Breast epithelium (tissue), 4 donors: Measurements from ENCODE around the gene SFRP4. TPM values are rescaled to one million over a fixed set of nuclear protein-coding genes. Genes with fewer than 3 reads are reported as not detected.
"Not testable (repeated sequence)": the region's sequence is repeated elsewhere in the genome, so short reads cannot be mapped to it uniquely, and the experiment has no call there.

Experiments used
- DNase-seq, 2 donors: peaks; one replicate each; pipeline ENCODE4 v3.0.0-alpha.2; 2019; ENCODE audit warnings: low spot score in 2 of 2
- H3K27ac ChIP-seq, 2 donors: fragments of 200-600 bp; sonication (generic) in 1 of 2; one replicate each; pipeline ENCODE4 v1.5.1; 2016 to 2019; ENCODE audit warnings: mild to moderate bottlenecking in 1 of 2
- H3K27me3 ChIP-seq, 2 donors: fragments of 200-600 bp; sonication (generic) in 1 of 2; one replicate each; pipeline versions ENCODE4 v1.5.1 to v1.6.0; 2017 to 2019; ENCODE audit warnings: control low read depth in 1 of 2, mild to moderate bottlenecking in 1 of 2
- H3K36me3 ChIP-seq: fragments of 200-600 bp; one replicate; pipeline ENCODE4 v1.5.1; 2019
- H3K4me1 ChIP-seq, 2 donors: fragments of 200-600 bp; sonication (generic); one replicate each; pipeline ENCODE4 v1.5.1; 2016 to 2019; ENCODE audit warnings: control low read depth in 1 of 2
- H3K4me3 ChIP-seq, 3 donors: fragments of 200-600 bp; sonication (generic); 1 replicate in 2 of 3; 2 replicates in 1 of 3; pipeline ENCODE4 v1.5.1; 2016 to 2019; ENCODE audit warnings: mild to moderate bottlenecking in 3 of 3, moderate library complexity in 2 of 3
- H3K9me3 ChIP-seq, 2 donors: fragments of 200-600 bp; sonication (generic) in 1 of 2; one replicate each; pipeline ENCODE4 v1.5.1; 2016 to 2019; ENCODE audit warnings: control low read depth in 1 of 2
- CTCF ChIP-seq, 3 donors: fragments of 450-650 bp; IDR thresholded peaks; one replicate each; pipeline ENCODE4 v1.5.1; 2016 to 2017; ENCODE audit warnings: antibody characterized with exemption in 3 of 3, mild to moderate bottlenecking in 3 of 3, moderate library complexity in 3 of 3
- POLR2A ChIP-seq: fragments of 450-650 bp; IDR thresholded peaks from one replicate; pipeline ENCODE4 v1.6.1; 2016; ENCODE audit warnings: antibody characterized with exemption, mild to moderate bottlenecking, moderate library complexity
- POLR2AphosphoS5 ChIP-seq, 3 donors: sonication (generic); formaldehyde crosslinking; IDR thresholded peaks; one replicate each; pipeline ENCODE4 v1.6.1; 2017; ENCODE audit warnings: antibody characterized with exemption in 3 of 3
- intact Hi-C: fragments of 100-400 bp; cut with DNase I; formaldehyde crosslinking; loops from one replicate; pipeline ENCODE4 v1.15.1; 2023; ENCODE audit warnings: low total_unique reads
- total RNA-seq, 3 donors: library from RNA; depleted of rRNA; stranded (reverse); fragments of >200 nt; gene quantifications; one replicate each; pipeline ENCODE4 v1.1.0, GENCODE V29; 2016

Gene SFRP4
- total RNA-seq, 3 donors from 2014 or later: 13.3 to 27.2 (median 23.7) TPM

GRCh38 chr7:37956791-37957190 is 40.2 kb upstream of the SFRP4 start:
- intact Hi-C loops: no loop called here
- TF ChIP-seq POLR2A: no peak
- TF ChIP-seq CTCF (IDR thresholded peaks at IDR 0.05): no peak
- TF ChIP-seq POLR2AphosphoS5 (IDR thresholded peaks at IDR 0.05): no peak
- no peaks in the 10 kb centered on the region for H3K27me3 ChIP-seq
- no peak overlapping the region for H3K4me3 ChIP-seq
- no peaks in the 10 kb centered on the region for H3K36me3 ChIP-seq
- DNase-seq: no peak
- no peak overlapping the region for H3K27ac ChIP-seq
- H3K9me3 ChIP-seq: no peaks in the 10 kb centered on the region
- H3K4me1 ChIP-seq: no peaks in the 10 kb centered on the region

- H3K36me3 ChIP-seq, H3K4me3 ChIP-seq, DNase-seq, intact Hi-C loops, H3K4me1 ChIP-seq, H3K9me3 ChIP-seq, H3K27ac ChIP-seq, H3K27me3 ChIP-seq: not testable (repeated sequence)
Measured at GRCh38 chr7:37954217-37954616, 37.6 kb upstream of the SFRP4 start.

GRCh38 chr7:37952240-37952639 is 35.6 kb upstream of the SFRP4 start:
- Histone ChIP-seq H3K4me3 (no peak overlapping the region), H3K9me3 (no peaks in the 10 kb centered on the region), H3K27ac (no peak overlapping the region), H3K36me3 (no peaks in the 10 kb centered on the region), H3K27me3 (no peaks in the 10 kb centered on the region), H3K4me1 (no peaks in the 10 kb centered on the region)
- no peak for DNase-seq
- TF ChIP-seq POLR2A (no peak), CTCF (IDR thresholded peaks at IDR 0.05) (no peak), POLR2AphosphoS5 (IDR thresholded peaks at IDR 0.05) (no peak)
- intact Hi-C loops: no loop called here

GRCh38 chr7:37947941-37948210 is 31.3 kb upstream of the SFRP4 start:
- H3K27ac ChIP-seq: no peak overlapping the region
- no peak for DNase-seq

DNA sequence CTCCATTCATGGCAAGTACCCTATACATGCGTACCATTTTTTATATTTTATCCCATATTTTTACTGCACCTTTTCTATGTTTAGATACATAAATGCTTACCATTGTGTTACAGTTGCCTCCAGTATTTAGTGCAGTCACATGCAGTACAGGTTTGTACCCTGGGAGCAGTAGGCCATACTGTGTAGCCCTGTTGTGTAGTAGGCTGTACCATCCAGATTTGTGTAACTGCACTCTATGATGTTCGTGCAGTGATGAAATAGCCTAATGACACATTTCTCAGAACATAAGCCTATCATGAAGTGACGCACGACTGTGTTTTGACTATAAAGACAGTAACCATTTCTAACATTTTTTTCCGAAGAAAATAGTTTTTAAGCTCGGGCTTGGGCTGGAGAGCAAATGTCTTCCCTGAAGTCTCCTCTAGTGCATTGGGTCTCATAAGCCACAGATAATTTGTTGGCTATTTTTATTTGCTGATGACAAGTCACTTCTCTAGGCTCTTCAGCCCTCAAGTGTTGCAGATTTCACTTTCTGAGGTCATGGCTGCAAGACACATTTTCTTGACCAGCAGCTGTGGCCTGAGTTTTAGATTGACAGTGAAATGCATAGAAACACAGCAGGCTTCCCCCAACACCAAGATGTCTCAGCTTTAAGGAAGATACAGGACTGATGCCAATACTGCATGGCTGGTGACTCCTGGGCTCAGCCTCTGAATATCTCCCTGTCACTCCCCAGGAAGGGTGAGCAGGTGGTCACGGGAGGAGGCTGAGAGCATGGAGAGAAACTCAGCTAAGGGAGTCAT is 30.7 kb upstream of the SFRP4 start:
- no peak overlapping the region for H3K4me3 ChIP-seq
- no peak overlapping the region for H3K27ac ChIP-seq

More at GRCh38 chr7:37947941-37948210, 31.3 kb upstream of the SFRP4 start:
- Histone ChIP-seq H3K36me3 (no peaks in the 10 kb centered on the region), H3K27me3 (no peaks in the 10 kb centered on the region), H3K4me3 (no peak overlapping the region), H3K4me1 (peaks cover 0 to 3% of the 10 kb centered on the region in 2 donors), H3K9me3 (no peaks in the 10 kb centered on the region)
- TF ChIP-seq POLR2AphosphoS5 (IDR thresholded peaks at IDR 0.05) (no peak), POLR2A (no peak), CTCF (IDR thresholded peaks at IDR 0.05) (no peak)
- intact Hi-C loops: no loop called here

More for the DNA sequence above, 30.7 kb upstream of the SFRP4 start:
- H3K4me1 ChIP-seq: peaks cover 0 to 3% of the 10 kb centered on the region in 2 donors
- no peaks in the 10 kb centered on the region for H3K36me3 ChIP-seq
- H3K9me3 ChIP-seq: no peaks in the 10 kb centered on the region
- intact Hi-C loops: no loop called here
- no peak for DNase-seq
- no peaks in the 10 kb centered on the region for H3K27me3 ChIP-seq
- no peak for TF ChIP-seq POLR2A
- no peak for TF ChIP-seq POLR2AphosphoS5 (IDR thresholded peaks at IDR 0.05)
- TF ChIP-seq CTCF (IDR thresholded peaks at IDR 0.05): no peak
